Islet of Langerhans (tissue), 1 donor: Measurements from ENCODE around the gene PCYT1B.
"Not testable (repeated sequence)": the region's sequence is repeated elsewhere in the genome, so short reads cannot be mapped to it uniquely, and the experiment has no call there.

Experiments used
- FAIRE-seq: peaks from one replicate; lab custom pipeline; 2011; peaks lifted over from hg19 to GRCh38; lab: Jason Lieb, UNC

Gene PCYT1B

DNA sequence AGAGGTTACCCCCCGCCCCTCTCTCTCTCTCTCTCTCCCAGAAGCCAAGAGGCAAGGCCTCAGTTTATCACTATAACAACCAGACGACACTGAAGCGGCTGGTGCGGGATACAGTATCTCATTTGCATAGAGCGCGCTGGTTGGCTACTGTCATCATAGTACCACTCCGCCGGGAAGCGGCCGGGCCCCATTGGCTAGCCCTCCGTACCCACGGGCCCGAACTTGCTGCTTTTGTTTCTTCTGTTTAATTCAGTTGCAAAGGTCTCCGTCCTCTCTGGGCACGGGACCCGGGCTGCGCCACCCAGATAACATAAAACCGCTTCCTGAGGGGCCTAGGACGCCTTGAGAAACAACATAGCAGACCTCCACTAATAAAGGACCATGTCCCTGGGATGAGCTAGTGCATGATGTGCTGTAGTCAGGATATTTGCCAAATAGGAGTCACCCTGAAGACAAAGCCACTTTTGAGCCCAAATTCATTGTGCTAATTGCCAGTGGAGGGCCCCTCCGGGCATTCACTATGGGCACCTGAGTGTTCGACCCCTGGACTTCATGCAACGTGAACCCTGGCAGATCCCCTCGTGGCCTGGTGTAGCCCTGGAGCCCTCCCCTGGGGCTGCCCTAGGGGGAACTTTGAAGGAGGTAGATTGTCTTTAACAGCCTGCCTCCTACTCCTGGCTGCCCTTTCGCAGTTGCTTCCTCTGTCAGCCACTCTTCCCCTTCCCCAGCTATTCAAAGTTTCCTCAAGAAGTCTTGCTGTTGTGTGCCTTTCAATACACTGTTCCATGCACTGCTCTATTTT lies at the start of gene PCYT1B:
Gene PCYT1B, minus strand, starts transcription at position 91 of the 802 bp plus-strand sequence. CDS start 242 bp downstream, outside the sequence.
- peak; percentile 94 for FAIRE-seq

GRCh38 chrX:24696294-24696693 lies 49.1 kb upstream of the PCYT1B start:
- no peak for FAIRE-seq

GRCh38 chrX:24694825-24695224 lies 47.7 kb upstream of the PCYT1B start:
- FAIRE-seq, result no peak

- FAIRE-seq, result peak; percentile 43
Measured at GRCh38 chrX:24693453-24694202, 46.5 kb upstream of the PCYT1B start, which contains the start of gene POLA1. Gene POLA1, plus strand, starts transcription at chrX:24693918. Its CDS starts 44 bp downstream, at chrX:24693962.

- FAIRE-seq, result peak; percentile 9
Measured at GRCh38 chrX:24692305-24692704, 45.2 kb upstream of the PCYT1B start.

- no peak for FAIRE-seq
Measured at GRCh38 chrX:24684048-24684447, 36.9 kb upstream of the PCYT1B start.

DNA sequence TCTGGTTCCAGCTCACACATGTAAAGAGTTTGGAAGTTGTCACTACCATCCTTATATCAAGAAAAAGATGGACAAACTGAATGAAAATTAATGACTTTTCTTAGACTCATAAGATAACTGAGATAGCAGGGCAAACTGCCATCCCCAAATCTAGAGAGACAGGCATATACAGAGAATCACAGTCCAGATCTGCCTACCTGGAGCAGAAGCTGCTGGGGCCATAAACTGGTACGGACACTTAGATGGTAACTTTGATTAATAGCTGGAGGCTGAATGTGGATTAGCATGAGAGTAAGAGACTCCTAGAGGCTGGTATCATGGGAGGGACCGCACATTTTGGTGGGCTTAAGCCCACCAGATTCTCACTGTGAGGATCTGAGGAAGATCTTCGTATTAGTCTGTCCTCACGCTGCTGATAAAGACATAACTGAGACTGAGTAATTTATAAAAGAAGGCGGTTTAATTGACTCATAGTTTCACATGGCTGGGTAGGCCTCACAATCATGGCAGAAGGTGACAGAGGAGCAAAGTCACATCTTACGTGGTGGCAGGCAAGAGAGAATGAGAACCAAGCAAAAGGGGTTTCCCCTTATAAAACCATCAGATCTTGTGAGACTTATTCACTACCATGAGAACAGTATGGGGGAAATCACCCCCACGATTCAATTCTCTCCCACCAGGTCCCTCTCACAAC lies 35.7 kb upstream of the PCYT1B start:
- FAIRE-seq, result no peak

GRCh38 chrX:24676403-24677024 lies 29.4 kb upstream of the PCYT1B start:
- FAIRE-seq, result peak; percentile 93

DNA sequence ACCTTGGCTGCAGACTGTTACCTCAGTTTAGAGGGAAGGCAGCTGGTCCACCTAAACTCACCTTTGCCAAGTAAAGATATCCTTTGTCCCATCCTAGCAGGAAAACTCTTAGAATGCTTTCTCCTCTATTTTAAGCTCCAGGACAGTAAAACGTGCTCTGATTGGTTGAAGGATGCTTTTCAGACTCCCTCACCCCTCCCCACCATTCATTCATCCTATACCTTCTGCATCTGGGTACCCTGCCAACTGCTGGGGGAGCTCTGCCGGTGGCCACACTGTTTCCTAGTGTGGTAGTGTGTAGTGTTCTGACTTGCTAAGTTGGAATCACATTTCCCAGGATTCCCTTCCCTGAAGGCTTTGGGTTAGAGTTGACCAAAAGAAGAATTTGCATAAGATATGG lies 26.3 kb upstream of the PCYT1B start:
- no peak for FAIRE-seq

DNA sequence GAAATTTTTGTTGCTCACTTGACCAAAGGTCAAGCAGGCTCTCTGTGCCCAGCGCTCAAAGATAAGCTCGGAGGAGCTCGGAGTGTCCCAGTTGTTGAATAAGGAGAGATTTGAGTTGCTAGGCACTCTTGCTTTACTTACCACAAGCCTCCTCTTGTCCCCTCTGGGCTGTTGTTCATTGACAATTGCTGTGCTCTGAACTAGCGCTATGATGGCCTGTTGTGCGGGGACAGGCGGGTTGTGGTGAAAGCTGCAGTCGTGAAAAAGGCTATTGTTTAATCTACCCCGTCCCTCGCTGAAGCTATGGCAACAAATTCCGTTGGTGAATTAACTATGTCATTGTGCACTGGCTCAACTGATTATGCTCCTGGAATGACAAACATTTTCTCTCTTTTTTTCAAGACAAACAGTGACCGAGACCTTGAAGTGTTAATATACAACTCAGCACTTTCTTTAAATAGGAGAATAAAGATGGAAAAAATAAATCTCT lies 25.6 kb upstream of the PCYT1B start:
- FAIRE-seq, result no peak

- FAIRE-seq, result no peak
Measured at GRCh38 chrX:24668111-24668510, 21.0 kb upstream of the PCYT1B start.

- FAIRE-seq, result no peak
Measured at GRCh38 chrX:24662352-24662751, 15.2 kb upstream of the PCYT1B start.

DNA sequence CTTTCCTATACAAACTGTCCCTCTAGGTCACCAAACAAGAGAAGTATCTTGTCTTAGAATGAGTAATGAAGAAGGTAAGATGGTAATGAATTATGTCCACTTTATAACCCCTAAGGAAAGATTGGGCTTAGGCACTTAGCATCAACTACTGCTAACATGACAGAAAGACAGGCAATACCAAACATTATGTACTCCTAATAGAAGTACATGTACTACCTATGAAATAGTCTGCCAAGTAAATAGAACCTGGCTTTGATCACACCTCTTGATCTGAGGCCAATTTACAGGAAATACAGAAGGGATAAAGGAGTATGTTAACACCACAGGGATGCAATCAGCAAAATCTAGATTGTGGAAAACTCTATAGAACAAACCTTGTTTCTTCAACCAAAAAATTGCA lies 14.1 kb upstream of the PCYT1B start:
- FAIRE-seq, result peak; percentile 5

GRCh38 chrX:24659646-24660045 lies 12.5 kb upstream of the PCYT1B start:
- FAIRE-seq, result no peak

DNA sequence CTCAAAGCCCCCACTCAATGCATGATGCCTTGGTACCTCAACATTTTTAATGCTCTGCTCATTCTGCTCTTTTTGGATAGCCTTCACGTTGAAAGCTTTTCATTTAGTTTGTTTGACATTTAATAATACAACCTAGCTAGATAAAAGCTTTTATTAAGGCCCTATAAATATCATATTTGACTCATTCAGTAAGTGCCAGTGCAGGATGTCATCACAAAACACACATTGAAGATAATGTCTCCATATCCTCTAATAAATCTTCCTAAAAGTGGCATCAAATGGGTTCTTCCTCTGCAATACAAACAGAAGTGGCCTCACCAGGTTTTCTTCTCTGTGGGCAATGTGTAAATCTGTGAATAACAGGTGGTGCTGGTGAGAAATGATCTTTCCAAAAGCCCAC lies 12.0 kb upstream of the PCYT1B start:
- FAIRE-seq, result no peak

GRCh38 chrX:24658421-24658820 lies 11.3 kb upstream of the PCYT1B start:
- no peak for FAIRE-seq

GRCh38 chrX:24657671-24658386 lies 10.7 kb upstream of the PCYT1B start:
- no peak for FAIRE-seq

- FAIRE-seq, result not testable (repeated sequence)
Measured at GRCh38 chrX:24655679-24656078, 8.5 kb upstream of the PCYT1B start.

DNA sequence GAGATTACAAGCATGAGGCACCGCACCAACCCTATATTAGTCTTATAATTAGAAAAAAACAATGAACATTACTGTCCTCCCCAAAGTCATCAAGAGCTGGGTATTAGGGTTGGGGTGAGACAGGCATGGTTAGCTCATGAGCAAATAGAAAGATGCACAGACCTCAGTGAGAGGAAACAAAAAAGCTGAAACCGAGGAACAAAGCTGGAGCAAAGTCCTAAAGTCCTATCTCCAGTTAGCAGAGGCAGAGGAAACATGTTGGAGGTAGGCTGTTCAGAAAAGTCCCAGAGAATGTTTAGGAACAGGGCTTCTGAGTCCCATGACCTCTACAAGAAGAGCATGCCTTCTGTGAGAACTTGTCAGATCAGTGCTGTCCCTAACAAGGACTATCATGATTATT lies 4.6 kb upstream of the PCYT1B start:
- no peak for FAIRE-seq

GRCh38 chrX:24648495-24648894 lies 1.3 kb upstream of the PCYT1B start:
- no peak for FAIRE-seq

DNA sequence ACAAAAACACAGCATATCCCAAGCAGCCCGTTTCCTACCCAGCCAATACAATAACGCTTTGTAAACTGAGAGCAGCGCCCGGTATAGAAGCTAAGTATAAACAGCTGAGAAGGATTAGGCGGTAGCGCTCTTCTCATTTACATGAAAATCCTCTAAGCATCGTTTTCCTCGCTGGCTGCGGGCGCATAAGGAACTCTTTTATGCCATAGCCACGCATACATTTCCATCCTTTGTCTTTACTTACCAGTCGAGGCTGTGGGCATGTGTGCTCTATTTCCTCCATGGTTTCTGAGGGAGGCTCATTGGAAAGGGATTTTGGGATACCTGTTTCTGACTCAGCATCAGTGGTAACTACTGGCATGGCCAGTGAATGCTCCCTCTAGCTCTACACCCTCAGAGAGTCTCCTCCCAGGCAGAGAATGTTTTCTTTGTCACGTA lies 383 bp downstream of the PCYT1B start:
- no peak for FAIRE-seq
